Immature natural killer cell (primary cell): ENCODE measurements around the gene IFNG. TPM values are rescaled to one million over a fixed set of nuclear protein-coding genes. Genes with fewer than 3 reads are reported as not detected.

Experiments
- DNase-seq, 3 donors: peaks; one replicate each; pipeline ENCODE4 v3.0.0; 2022; ENCODE audit warnings: mixed read lengths in 1 of 3
- H3K27ac Mint-ChIP-seq, 6 donors: one replicate each; pipeline ENCODE4 v1.8.0; 2020; ENCODE audit warnings: mixed read lengths in 6 of 6, mild to moderate bottlenecking in 5 of 6, inconsistent platforms in 4 of 6, moderate library complexity in 3 of 6
- H3K27me3 Mint-ChIP-seq, 3 donors: one replicate each; pipeline ENCODE4 v1.8.0; 2020 to 2021; ENCODE audit warnings: low read depth in 3 of 3, mild to moderate bottlenecking in 3 of 3, mixed read lengths in 3 of 3, moderate library complexity in 3 of 3, inconsistent platforms in 1 of 3
- H3K36me3 Mint-ChIP-seq, 3 donors: one replicate each; pipeline ENCODE4 v1.8.0; 2020; ENCODE audit warnings: mixed read lengths in 3 of 3, inconsistent platforms in 2 of 3, mild to moderate bottlenecking in 2 of 3
- H3K4me1 Mint-ChIP-seq, 2 donors: one replicate each; pipeline ENCODE4 v1.8.0; 2020; ENCODE audit warnings: inconsistent platforms in 2 of 2, mild to moderate bottlenecking in 2 of 2, mixed read lengths in 2 of 2, moderate library complexity in 1 of 2
- H3K4me3 Mint-ChIP-seq, 5 donors: one replicate each; pipeline ENCODE4 v1.8.0; 2020; ENCODE audit warnings: mild to moderate bottlenecking in 5 of 5, mixed read lengths in 5 of 5, inconsistent platforms in 3 of 5, moderate library complexity in 3 of 5
- H3K9me3 Mint-ChIP-seq, 6 donors: one replicate each; pipeline ENCODE4 v1.8.0; 2020; ENCODE audit warnings: mild to moderate bottlenecking in 6 of 6, mixed read lengths in 6 of 6, inconsistent platforms in 4 of 6, moderate library complexity in 3 of 6
- polyA plus RNA-seq, 3 donors: library from polyadenylated mRNA; unstranded; fragments of 300-500 nt; fragmentation: Illumina TruSeq; gene quantifications; one replicate each; pipeline ENCODE4 v1.2.3, GENCODE V29; 2021

IFNG gene
- polyA plus RNA-seq, 3 donors from 2014 or later, result 6.4 to 16.9 (median 15.7) TPM

DNA sequence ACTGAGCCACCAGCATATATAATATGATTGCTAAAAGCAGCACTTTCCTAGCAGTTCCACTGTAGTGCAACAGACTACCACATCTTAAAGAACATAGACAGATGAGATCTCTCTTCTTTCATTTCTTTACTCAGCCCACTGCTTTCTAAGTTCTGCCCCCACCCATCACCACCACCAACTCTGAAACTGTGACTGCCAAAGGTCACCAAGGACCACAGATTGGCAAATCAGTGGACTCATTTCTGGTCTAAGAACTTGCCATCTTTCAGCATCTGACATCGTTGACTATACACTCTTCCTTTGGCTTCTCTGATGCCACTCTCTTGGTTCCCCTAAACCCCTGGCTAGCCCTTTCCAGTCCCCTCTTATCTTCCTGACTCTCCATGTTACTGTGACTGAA lies 38.4 kb downstream of the IFNG start:
- DNase-seq, result no peak
- Mint-ChIP-seq H3K9me3 (no peaks in the 10 kb centered on the region), H3K27me3 (peaks cover 0 to 11% (median 8%) of the 10 kb centered on the region in 3 donors), H3K4me3 (no peak overlapping the region), H3K4me1 (peaks cover 0 to 8% of the 10 kb centered on the region in 2 donors), H3K36me3 (peaks cover 0 to 4% (median 0%) of the 10 kb centered on the region in 3 donors), H3K27ac (no peak overlapping the region)

DNA sequence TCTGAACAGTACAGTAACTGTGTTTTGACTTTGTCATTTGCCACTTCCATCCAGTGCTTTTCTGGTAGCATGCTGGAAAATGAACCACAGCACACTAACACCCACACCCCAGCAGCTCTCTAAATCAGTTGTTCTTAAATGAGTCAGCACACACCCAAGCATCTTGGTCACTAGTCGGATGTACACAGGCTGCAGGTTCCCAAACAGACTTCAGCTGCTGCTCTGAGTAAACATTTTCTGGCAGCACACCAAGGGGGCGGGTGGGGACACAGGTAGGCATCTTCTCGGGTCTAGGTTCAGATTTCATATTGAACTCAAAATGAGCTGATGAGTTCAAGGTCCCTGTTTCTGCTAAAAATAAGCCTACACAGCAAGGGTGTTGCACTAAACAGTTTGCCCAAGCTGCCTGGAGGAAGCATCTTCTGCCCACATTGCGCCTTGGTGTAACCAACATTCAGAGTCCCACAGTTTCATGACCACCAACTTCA lies 39.8 kb downstream of the IFNG start:
- Mint-ChIP-seq H3K36me3 (no peaks in the 10 kb centered on the region), H3K9me3 (no peaks in the 10 kb centered on the region), H3K27me3 (peaks cover 0 to 11% (median 8%) of the 10 kb centered on the region in 3 donors), H3K4me3 (no peak overlapping the region), H3K27ac (peak overlapping the region in 1 of 6 donors; percentile 93), H3K4me1 (peaks cover 4 to 12% of the 10 kb centered on the region in 2 donors)
- DNase-seq, result peak; percentile 68 to 79 (median 77)

DNA sequence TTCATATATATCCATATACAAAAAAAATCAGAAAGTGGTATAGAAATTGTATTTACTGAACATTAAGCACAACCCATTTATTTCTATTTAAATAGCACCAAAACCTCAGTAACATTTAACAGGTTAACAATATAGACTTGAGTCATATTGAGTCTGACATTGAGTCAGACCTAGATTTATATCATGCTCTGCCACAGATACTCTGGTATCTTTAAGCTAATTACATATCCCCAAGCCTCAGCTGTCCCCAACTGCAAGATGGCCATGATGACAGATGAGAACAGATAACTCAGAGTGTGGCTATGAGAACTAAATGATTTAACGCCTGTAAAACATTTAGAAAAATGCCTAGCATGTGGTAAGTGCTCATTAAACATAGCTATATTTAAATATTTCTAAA lies 40.3 kb downstream of the IFNG start:
- Mint-ChIP-seq H3K9me3 (no peaks in the 10 kb centered on the region), H3K27ac (peak overlapping the region in 3 of 6 donors; percentile 85 to 91 (median 89)), H3K36me3 (no peaks in the 10 kb centered on the region), H3K27me3 (peaks cover 0 to 11% (median 8%) of the 10 kb centered on the region in 3 donors), H3K4me1 (peaks cover 6 to 10% of the 10 kb centered on the region in 2 donors), H3K4me3 (peak overlapping the region in 1 of 5 donors; percentile 70)
- peak in 1 of 3 donors; percentile 5 for DNase-seq

DNA sequence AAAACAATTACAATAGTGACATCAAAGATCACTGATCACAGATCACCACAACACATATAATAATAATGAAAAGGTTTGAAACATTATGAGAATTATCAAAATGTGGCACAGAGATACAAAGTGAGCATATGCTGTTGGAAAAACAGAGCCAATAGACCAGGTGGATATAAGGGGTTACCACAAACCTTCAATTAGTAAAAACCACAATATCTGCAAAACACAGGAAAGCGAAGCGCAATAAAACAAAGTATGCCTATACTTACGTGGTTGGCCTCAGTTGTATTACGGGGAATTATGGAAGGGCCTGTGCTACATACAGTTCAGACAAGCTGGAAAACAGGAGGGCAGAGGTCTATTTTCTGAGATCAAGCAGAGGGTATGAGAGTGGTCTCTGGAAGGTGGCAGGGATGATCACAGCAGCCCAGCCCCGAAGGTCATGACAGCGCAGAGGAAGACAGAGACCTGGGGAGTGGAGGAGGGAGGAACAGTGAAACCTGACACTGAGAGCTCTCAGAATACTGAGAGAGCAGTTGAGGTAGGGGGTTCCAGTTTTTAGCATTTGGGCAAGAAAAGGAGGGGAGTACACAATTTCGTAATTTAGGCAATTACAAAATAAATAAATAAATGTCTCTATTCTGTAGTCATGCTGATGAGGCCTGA lies 41.3 kb downstream of the IFNG start:
- H3K27me3 Mint-ChIP-seq, result peaks cover 0 to 11% (median 8%) of the 10 kb centered on the region in 3 donors
- DNase-seq, result no peak
- peak overlapping the region in 4 of 6 donors; percentile 86 to 95 (median 90) for H3K27ac Mint-ChIP-seq
- peaks cover 16% of the 10 kb centered on the region in 2 donors for H3K4me1 Mint-ChIP-seq
- no peaks in the 10 kb centered on the region for H3K9me3 Mint-ChIP-seq
- peak overlapping the region in 2 of 5 donors; percentile 70 to 86 for H3K4me3 Mint-ChIP-seq
- no peaks in the 10 kb centered on the region for H3K36me3 Mint-ChIP-seq

DNA sequence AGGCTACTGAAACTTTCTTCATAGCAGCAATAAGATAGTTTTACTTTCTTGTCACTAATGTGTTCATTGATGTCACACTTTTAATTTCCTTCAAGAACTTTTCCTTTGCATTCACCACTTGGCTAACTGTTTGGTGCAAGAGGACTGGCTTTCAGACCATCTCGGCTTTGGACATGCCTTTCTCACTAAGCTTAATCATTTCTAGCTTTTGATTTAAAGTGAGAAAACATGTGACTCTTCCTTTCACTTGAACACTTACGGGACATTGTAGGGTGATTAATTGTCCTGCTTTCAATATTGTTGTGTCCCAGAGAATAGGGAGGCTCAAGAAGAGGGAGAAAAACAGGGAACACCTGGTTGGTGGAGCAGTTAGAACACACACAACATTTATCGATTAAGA lies 41.9 kb downstream of the IFNG start:
- H3K36me3 Mint-ChIP-seq, result no peaks in the 10 kb centered on the region
- H3K27me3 Mint-ChIP-seq, result peaks cover 0 to 11% (median 8%) of the 10 kb centered on the region in 3 donors
- DNase-seq, result peak in 1 of 3 donors; percentile 6
- peak overlapping the region in 4 of 6 donors; percentile 86 to 95 (median 90) for H3K27ac Mint-ChIP-seq
- H3K4me3 Mint-ChIP-seq, result peak overlapping the region in 2 of 5 donors; percentile 70 to 86
- H3K9me3 Mint-ChIP-seq, result no peaks in the 10 kb centered on the region
- peaks cover 16 to 18% of the 10 kb centered on the region in 2 donors for H3K4me1 Mint-ChIP-seq

DNA sequence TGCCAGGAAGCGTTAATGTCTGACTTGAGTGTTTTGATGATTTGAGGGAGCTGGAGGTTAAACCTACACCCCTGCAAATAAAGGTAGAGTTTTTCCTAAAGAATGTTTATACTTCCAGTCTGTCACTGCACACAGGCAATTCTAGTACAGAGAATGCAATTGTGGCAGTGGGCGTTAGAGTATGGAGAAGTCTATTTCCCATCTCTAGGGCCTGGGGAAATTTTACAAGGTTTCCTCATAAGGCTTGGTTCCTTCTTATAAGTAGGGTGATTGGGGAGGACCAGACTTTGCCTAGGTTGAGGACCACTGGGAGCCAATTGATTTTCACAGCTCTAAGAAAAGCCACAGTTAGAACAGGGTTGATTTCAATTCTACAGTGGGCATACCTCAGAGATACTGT lies 44.3 kb downstream of the IFNG start:
- H3K4me3 Mint-ChIP-seq, result no peak overlapping the region
- peaks cover 0 to 9% (median 8%) of the 10 kb centered on the region in 3 donors for H3K27me3 Mint-ChIP-seq
- peaks cover 16 to 18% of the 10 kb centered on the region in 2 donors for H3K4me1 Mint-ChIP-seq
- H3K27ac Mint-ChIP-seq, result no peak overlapping the region
- DNase-seq, result no peak
- H3K9me3 Mint-ChIP-seq, result no peaks in the 10 kb centered on the region
- H3K36me3 Mint-ChIP-seq, result no peaks in the 10 kb centered on the region

DNA sequence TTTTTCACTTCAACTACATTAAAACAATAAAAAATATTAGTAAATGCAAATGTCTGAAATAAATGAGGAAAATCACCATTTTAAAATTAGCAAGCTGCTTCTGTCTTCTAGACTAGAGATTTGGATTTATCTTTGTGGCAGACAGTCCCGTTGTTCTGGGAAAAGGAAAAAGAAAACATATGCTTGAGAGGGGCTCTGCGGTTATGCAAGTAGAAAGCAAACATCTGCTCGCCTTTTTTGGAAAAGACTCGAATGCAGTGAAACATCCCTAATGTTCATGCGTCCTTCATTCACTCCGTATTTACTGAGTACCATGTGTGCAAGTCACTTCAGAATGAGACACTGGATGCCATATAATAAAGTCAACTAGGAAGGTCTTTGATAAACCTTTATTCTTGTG lies 44.9 kb downstream of the IFNG start:
- Mint-ChIP-seq H3K4me3 (no peak overlapping the region), H3K27me3 (peaks cover 0 to 6% (median 2%) of the 10 kb centered on the region in 3 donors), H3K36me3 (no peaks in the 10 kb centered on the region), H3K9me3 (no peaks in the 10 kb centered on the region), H3K27ac (no peak overlapping the region), H3K4me1 (peaks cover 16 to 18% of the 10 kb centered on the region in 2 donors)
- DNase-seq, result no peak

DNA sequence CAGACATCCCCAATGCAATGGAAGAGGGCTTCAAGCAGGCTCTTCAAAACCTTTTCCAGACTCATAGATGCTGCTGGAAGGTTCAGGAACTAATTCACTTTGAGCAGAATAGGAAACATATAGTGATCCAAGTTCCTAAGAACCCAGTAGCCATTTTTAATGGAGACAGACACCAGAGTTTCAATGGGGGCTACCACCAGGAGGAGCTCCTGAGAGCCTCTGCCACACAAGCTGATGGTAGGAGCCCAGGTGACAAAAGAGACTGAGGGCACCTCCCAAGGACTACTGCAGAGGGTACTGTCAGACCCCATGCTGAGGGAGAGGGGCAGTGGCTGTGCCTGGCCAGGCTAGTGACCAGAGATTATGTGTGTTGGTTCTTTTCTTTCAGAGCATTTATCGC lies 45.9 kb downstream of the IFNG start:
- H3K4me3 Mint-ChIP-seq, result no peak overlapping the region
- peaks cover 0 to 5% (median 1%) of the 10 kb centered on the region in 3 donors for H3K27me3 Mint-ChIP-seq
- no peaks in the 10 kb centered on the region for H3K36me3 Mint-ChIP-seq
- DNase-seq, result peak; percentile 20 to 42 (median 36)
- H3K27ac Mint-ChIP-seq, result peak overlapping the region in 1 of 6 donors; percentile 30
- peaks cover 16 to 18% of the 10 kb centered on the region in 2 donors for H3K4me1 Mint-ChIP-seq
- no peaks in the 10 kb centered on the region for H3K9me3 Mint-ChIP-seq

DNA sequence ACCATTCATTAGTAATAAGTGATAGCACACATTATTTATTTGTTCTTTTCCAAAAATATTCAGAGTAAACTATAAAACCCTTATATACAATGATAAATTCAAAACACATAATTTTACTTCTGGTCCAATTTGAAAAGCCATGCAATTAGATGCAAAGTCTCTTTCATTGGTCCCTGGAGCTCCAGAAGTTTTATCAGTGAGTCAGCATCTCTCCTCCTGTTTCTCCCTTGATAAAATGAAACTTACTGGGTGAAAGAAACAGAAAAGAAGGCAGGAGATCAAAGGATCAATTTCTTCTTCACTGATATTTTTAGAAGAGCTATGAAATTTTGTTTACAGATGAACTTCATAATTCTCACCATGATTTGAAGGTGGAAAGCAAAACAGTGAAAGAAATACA lies 47.5 kb downstream of the IFNG start:
- no peaks in the 10 kb centered on the region for H3K9me3 Mint-ChIP-seq
- no peak overlapping the region for H3K27ac Mint-ChIP-seq
- H3K4me1 Mint-ChIP-seq, result peaks cover 16 to 18% of the 10 kb centered on the region in 2 donors
- H3K4me3 Mint-ChIP-seq, result no peak overlapping the region
- H3K36me3 Mint-ChIP-seq, result no peaks in the 10 kb centered on the region
- no peak for DNase-seq
- peaks cover 0 to 2% (median 0%) of the 10 kb centered on the region in 3 donors for H3K27me3 Mint-ChIP-seq

DNA sequence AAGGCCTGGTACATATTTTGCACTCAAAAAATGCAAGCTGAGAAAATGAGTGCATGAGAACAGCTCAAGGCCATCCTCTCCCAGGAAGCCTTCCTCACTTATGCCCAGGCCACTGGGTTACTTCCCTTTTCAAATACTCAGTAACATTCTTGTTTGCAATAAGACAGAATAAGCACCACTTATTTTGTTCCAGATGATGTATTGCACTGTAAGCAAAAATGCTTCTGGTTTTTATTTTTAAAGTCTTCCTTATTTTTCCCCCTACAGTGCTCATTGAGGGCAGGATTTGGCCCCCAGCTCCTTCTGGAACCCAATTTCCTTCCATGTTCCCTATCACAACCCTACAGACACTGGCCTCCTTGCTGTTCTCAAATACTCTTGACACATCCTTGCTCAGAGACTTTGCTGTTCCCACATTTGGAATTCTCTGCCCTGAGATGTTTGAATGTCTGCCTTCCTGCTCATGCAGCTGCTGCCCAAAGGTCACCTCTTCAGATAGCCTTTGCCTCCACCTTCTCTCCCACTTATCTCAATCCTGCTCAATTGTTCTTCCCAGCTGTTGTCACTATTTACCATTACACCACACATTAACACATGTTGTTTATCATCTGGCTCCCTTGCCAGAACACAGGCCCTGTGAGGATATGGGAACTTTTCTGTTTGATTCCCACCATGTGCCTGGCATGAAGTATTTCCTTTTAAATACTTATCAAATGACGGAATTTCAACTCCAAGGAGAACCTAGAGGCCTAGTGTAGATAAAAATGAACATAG lies 49.9 kb downstream of the IFNG start:
- peaks cover 0 to 2% (median 0%) of the 10 kb centered on the region in 3 donors for H3K27me3 Mint-ChIP-seq
- H3K9me3 Mint-ChIP-seq, result no peaks in the 10 kb centered on the region
- DNase-seq, result no peak
- no peak overlapping the region for H3K4me3 Mint-ChIP-seq
- no peaks in the 10 kb centered on the region for H3K36me3 Mint-ChIP-seq
- peaks cover 6 to 12% of the 10 kb centered on the region in 2 donors for H3K4me1 Mint-ChIP-seq
- H3K27ac Mint-ChIP-seq, result no peak overlapping the region

DNA sequence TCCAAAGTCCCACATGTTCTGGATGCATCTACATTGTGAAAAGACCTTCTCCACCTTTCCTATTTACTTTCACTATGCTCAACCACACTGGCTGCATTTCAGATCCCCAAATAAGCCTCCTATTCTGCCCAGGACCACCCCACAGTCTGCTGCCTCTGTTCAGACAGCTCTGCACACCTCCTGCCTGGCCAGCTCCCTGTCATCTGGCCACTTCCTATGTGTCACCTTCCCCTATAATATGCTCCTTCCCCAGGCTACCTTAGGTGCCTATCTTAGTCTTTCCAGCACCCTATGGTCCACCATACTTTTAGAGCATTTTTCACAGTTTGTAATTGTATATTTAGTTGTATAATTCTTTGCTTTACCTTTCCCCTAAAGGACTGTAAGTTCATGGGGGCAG lies 50.5 kb downstream of the IFNG start:
- no peaks in the 10 kb centered on the region for H3K9me3 Mint-ChIP-seq
- no peak for DNase-seq
- H3K4me1 Mint-ChIP-seq, result peaks cover 5 to 9% of the 10 kb centered on the region in 2 donors
- H3K36me3 Mint-ChIP-seq, result no peaks in the 10 kb centered on the region
- H3K27ac Mint-ChIP-seq, result no peak overlapping the region
- no peak overlapping the region for H3K4me3 Mint-ChIP-seq
- H3K27me3 Mint-ChIP-seq, result peaks cover 0 to 2% (median 0%) of the 10 kb centered on the region in 3 donors

DNA sequence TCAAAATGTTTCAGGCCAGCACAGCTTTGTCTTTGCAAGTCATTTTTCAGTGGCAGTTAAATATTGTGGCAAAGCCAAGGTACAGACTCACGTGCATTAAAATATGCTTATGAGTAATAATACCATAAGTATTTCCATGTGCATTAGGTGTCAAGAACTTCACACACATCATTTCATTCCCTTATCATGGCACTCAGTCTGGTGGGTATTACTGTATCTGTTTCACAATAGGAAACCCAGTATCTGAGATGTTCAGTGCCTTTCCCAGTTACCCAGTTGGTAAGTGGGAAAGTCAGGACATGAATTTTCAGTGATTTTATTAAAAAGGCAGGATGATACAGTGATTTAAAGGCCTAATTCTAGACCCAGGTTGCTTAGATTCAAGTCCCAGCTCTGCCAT lies 52.9 kb downstream of the IFNG start:
- no peak overlapping the region for H3K4me3 Mint-ChIP-seq
- H3K36me3 Mint-ChIP-seq, result no peaks in the 10 kb centered on the region
- no peaks in the 10 kb centered on the region for H3K9me3 Mint-ChIP-seq
- no peak for DNase-seq
- H3K27me3 Mint-ChIP-seq, result peaks cover 0 to 2% (median 0%) of the 10 kb centered on the region in 3 donors
- no peaks in the 10 kb centered on the region for H3K4me1 Mint-ChIP-seq
- H3K27ac Mint-ChIP-seq, result no peak overlapping the region

DNA sequence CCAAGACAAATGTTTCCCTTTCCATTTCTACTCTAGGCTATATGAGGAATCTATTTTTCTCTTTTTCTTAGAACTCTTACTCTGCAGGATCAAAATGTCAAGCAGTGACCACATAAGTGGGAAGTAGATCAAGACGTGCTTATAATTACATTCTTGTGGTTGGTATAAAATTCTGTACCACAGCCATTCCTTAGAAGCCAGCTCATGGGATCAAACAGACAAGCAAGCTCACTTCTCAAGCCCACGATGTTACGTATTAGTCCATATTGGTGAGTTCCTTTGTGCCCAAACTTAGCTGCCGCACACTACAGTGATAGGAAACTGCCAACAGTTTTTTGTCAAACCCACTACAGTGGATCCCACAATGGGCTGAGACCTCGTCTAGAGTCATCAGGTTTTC lies 53.4 kb downstream of the IFNG start:
- DNase-seq, result no peak
- Mint-ChIP-seq H3K4me1 (no peaks in the 10 kb centered on the region), H3K4me3 (no peak overlapping the region), H3K27me3 (peaks cover 0 to 2% (median 0%) of the 10 kb centered on the region in 3 donors), H3K9me3 (no peaks in the 10 kb centered on the region), H3K36me3 (no peaks in the 10 kb centered on the region), H3K27ac (no peak overlapping the region)
